GM12872 (cell line): ENCODE measurements around the gene POLE3.

Source experiments
- CTCF ChIP-seq: IDR thresholded peaks from 3 replicates; pipeline ENCODE4 v1.5.1; 2011; ENCODE audit warnings: low read depth, mild to moderate bottlenecking, low read length, moderate library complexity; ENCODE audit not compliant: insufficient read depth

POLE3 gene, protein sequence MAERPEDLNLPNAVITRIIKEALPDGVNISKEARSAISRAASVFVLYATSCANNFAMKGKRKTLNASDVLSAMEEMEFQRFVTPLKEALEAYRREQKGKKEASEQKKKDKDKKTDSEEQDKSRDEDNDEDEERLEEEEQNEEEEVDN

DNA sequence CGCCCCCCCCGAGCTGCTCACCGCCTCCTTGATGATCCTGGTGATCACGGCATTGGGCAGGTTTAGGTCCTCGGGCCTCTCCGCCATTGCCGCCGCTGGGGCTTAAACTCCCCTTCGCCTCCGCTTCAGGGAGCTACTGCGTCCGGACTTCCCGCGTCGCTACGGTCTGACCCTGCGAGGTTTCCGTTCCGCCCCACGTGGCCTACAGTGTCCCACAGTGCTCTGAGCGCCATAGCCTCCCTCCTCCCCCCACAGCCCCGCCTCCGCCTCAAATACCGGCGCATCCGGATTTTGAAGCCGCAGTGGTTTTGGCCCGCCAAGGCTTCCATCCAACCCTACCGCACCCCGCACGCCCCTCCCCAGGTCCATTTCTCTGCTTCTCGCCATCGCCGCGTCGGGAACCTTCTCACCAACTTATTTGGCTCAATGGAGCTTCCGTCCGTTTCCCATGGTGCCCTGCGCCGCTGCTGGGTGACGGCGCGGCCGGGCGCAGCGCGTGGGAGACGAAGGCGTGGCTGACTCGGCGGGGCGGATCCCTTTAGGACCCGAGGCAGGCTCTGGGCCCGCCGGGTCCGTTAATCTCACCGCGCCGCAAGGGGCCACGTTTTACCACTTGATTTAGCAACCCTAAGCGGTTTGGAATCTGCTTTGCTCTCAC, at the start of gene POLE3, which contains the start of gene C9orf43:
POLE3 (minus strand) TSS at position 469 of the 658 bp plus-strand sequence; CDS start at position 87, 382 bp downstream.
C9orf43 (plus strand) TSS at position 541 of the 658 bp plus-strand sequence. CDS start 2,747 bp downstream, outside the sequence.
- no peak for TF ChIP-seq CTCF

- no peak for TF ChIP-seq CTCF
These were observed 45.8 kb upstream of the POLE3 start for GRCh38 chr9:113456235-113456634.

DNA sequence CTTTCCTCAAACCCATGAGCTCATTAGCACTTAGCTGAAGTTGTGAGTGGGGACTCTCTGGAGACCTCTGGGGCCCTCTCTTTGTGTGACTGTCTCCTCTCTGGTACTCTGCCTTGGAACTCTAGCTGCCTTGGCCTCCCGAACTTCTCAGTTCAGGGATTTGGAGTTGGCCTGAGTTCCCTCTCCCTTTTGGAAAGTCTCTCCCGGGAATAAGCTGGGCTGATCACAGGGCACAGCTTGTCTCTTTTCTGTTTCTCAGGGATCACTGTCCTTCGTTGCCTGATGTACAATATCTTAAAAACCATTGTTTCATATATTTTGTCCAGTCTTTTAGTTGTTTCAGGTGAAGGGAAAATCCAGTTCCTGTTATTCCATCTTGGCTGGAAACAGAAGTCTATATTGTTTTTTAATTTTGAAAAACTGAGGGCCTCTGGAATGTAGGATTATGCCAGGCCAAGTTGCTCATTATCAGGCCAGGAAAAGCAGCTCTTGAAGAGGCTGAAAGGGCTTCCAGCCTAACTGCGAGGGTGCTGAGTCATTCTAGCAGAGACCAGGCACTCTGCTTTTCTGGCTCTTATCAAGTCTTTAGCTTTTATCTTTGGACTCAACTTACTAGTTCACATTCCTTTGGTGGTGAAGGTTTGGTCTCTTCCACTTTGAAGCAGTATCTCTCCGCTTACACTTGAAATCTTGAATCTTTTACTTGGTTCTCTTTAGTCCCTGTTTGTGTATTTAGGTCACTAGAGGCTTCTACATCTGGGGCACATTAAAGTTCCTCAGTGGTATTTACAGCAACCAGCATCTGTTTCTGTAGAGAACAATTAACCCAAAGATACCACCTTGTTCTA, 44.7 kb upstream of the POLE3 start:
- TF ChIP-seq CTCF = no peak

GRCh38 chr9:113452113-113452605, 41.7 kb upstream of the POLE3 start:
- no peak for TF ChIP-seq CTCF

DNA sequence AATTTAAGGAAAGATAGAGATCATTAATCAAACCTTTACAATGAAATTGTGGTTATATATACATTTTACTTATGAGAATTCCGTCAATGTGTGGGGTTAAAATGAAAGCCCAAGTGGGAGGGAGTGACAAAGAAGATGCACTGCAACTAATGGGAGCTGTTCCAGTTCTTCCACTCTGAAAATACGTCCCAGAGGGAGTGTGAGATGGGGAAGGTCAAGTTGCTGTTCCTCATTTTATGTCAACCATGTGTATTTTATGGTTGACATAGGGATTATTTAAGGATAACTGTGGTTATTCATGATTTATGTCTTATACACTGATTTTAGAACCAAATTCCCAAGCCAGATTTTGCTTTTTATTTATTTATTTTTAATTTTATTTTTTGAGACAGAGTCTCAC, 38.9 kb upstream of the POLE3 start:
- TF ChIP-seq CTCF = no peak

GRCh38 chr9:113446323-113446740, 35.9 kb upstream of the POLE3 start:
- peak; percentile 29; the same call in 1 of the 3 replicates for TF ChIP-seq CTCF

DNA sequence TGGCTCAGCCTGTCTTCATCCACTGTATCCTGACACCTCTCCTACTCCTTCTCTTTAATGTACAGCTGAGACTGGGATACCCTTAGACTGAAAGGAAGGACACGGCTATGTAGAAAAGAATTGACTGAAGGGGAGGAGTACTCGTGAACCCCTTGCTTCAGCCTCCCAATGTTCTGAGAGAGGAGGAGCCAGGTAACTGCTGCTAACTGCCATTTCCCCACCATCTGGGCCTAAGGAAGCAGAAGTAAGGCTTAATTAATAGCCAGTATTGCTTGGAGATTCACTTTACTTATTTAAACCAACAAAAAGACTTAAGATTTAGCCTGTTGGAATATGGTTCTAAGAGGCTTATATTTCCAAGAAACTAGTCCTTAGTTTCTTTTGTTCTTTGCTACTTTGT, 34.3 kb upstream of the POLE3 start:
- no peak for TF ChIP-seq CTCF
